Measurements from ENCODE around the gene SAMD4B. TPM values are rescaled to one million over a fixed set of nuclear protein-coding genes. Genes with fewer than 3 reads are reported as not detected.

The SAMD4B gene
- total and polyA plus RNA-seq, 2 of the 8 experiments (the other 6 are each of a cell fraction or from before 2014, with no cell fraction given), result 137 to 158 TPM

GRCh38 chr19:39388657-39389056 is 46.4 kb downstream of the SAMD4B start:
- Histone ChIP-seq H3K4me1 (replicated peaks in 1 of 4; ENCODE audit: control insufficient read depth in 3 of 4, insufficient read depth in 4 of 4, low read length in 3 of 4) (peaks cover 2 to 16% (median 7%) of the 10 kb centered on the region in 4 experiments), H3K23ac (ENCODE audit: insufficient read length) (no peak overlapping the region), H2BK5ac (ENCODE audit: low read depth, low read length) (no peak overlapping the region), H3K79me2 (ENCODE audit: control insufficient read depth in 1 of 2, insufficient read depth in 2 of 2, low read length in 2 of 2) (peaks cover 0 to 14% of the 10 kb centered on the region in 2 experiments; a peak in 2 of 4 replicates), H4K5ac (ENCODE audit: insufficient read length, low read depth, low read length) (no peak overlapping the region), H3K27ac (ENCODE audit: low read depth, low read length) (no peak overlapping the region), H3K23me2 (ENCODE audit: low read depth, low read length) (peaks cover 2% of the 10 kb centered on the region; the same call in 1 of the 2 replicates), H3K4ac (replicated peaks; ENCODE audit: insufficient read length, low read depth, low read length) (no peak overlapping the region), H4K20me1 (replicated peaks in 1 of 2; ENCODE audit: control insufficient read depth in 1 of 2, insufficient read depth in 2 of 2, low read length in 2 of 2) (peaks cover 0 to 7% of the 10 kb centered on the region in 2 experiments), H3K9me3 (ENCODE audit: insufficient read depth in 2 of 2, low read depth in 1 of 2, low read length in 1 of 2) (no peaks in the 10 kb centered on the region), H3K9ac (replicated peaks in 1 of 4; ENCODE audit: extremely low read depth in 1 of 4, low read depth in 3 of 4, low read length in 3 of 4) (no peak overlapping the region), H3K4me3 (ENCODE audit: extremely low read depth in 1 of 4, insufficient read depth in 2 of 4, low read depth in 3 of 4, low read length in 4 of 4) (no peak overlapping the region), H2BK15ac (ENCODE audit: low read length) (no peak overlapping the region), H3K4me2 (ENCODE audit: insufficient read depth in 1 of 2, low read depth in 2 of 2, low read length in 2 of 2) (no peak overlapping the region), H3K36me3 (ENCODE audit: control insufficient read depth in 2 of 4, insufficient read depth in 4 of 4, low read length in 3 of 4) (peaks cover 5 to 44% (median 18%) of the 10 kb centered on the region in 4 experiments; a peak in 6 of 8 replicates), H3K14ac (ENCODE audit: insufficient read length) (no peak overlapping the region), H2AK5ac (ENCODE audit: low read depth, low read length) (no peak overlapping the region), H2BK120ac (replicated peaks; ENCODE audit: low read depth, low read length) (no peak overlapping the region), H2AFZ (ENCODE audit: low read length) (no peak overlapping the region), H3K79me1 (ENCODE audit: low read depth, low read length) (peaks cover 5% of the 10 kb centered on the region), H4K8ac (ENCODE audit: extremely low read depth, insufficient read depth, low read length) (no peak overlapping the region), H3K56ac (replicated peaks; ENCODE audit: insufficient read length, low read depth, low read length) (no peak overlapping the region), H2BK20ac (ENCODE audit: low read length) (no peak overlapping the region), H2BK12ac (ENCODE audit: low read depth, low read length) (no peak overlapping the region), H3K27me3 (replicated peaks in 1 of 4; ENCODE audit: control insufficient read depth in 3 of 4, extremely low read depth in 1 of 4, insufficient read depth in 3 of 4, low read length in 3 of 4) (no peaks in the 10 kb centered on the region), H4K91ac (replicated peaks; ENCODE audit: insufficient read length, low read length) (no peak overlapping the region), H3K18ac (ENCODE audit: extremely low read depth, low read length) (no peak overlapping the region)
- ChIA-PET POLR2A (ENCODE audit: partially characterized antibody) (interaction anchor here (1.0 to 12.2 kb wide), 10 partner anchors 9 to 92 kb away, joined by 3 to 234 read pairs (median 8); partner anchors contain the start of genes RPS16, TIMM50 and ZFP36), CTCF (ENCODE audit: partially characterized antibody) (interaction anchor here (1.1 to 3.7 kb wide), 3 partner anchors 9 to 36 kb away, joined by 3 to 13 read pairs (median 4); partner anchors contain the start of gene PLEKHG2)
- FAIRE-seq (no peak), DNase-seq (ENCODE audit: low read depth in 1 of 2, low spot score in 2 of 2) (no peak)
- WGBS, 2 experiments (ENCODE audit: extremely low coverage in 1 of 2, insufficient coverage in 1 of 2, insufficient read length in 1 of 2, insufficient replicate concordance in 2 of 2, low coverage in 1 of 2, low lambda C conversion rate in 2 of 2, missing lambda C conversion rate in 1 of 2), result 96% methylated on average over 5 of the region's 5 CpGs; no CpG with 5 or more reads in 1 of the 2 experiments
- no peak for TF ChIP-seq SP4 (IDR thresholded peaks at IDR 0.05; ENCODE audit: low read length)

Measured in H1 (cell line).